Right cardiac atrium (tissue), 5 donors: ENCODE measurements around the gene HNRNPLL. TPM values are rescaled to one million over a fixed set of nuclear protein-coding genes. Genes with fewer than 3 reads are reported as not detected.
"Not testable (repeated sequence)": the region's sequence is repeated elsewhere in the genome, so short reads cannot be mapped to it uniquely, and the experiment has no call there.

Experiments used
- ATAC-seq, 2 donors: fragments of 200-7000 bp; cut with Tn5 transposase; one replicate each; pipeline versions ENCODE4 v1.8.0 to v1.9.1; 2020; ENCODE audit warnings: moderate library complexity in 2 of 2, mild to moderate bottlenecking in 1 of 2
- DNase-seq, 3 donors: peaks; one replicate each; pipeline ENCODE4 v3.0.0-alpha.2; 2020
- H3K27ac ChIP-seq: one replicate; pipeline ENCODE4 v1.5.1; 2013; ENCODE audit warnings: mild to moderate bottlenecking, low read length, control low read depth, moderate library complexity
- H3K27me3 ChIP-seq: one replicate; pipeline ENCODE4 v1.6.1; 2013; ENCODE audit not compliant: control insufficient read depth, insufficient read depth
- H3K4me1 ChIP-seq: one replicate; pipeline ENCODE4 v1.6.1; 2013; ENCODE audit warnings: low read length; ENCODE audit not compliant: control insufficient read depth, insufficient read depth
- H3K4me3 ChIP-seq: one replicate; pipeline ENCODE4 v1.5.1; 2013; ENCODE audit warnings: low read length, control low read depth
- H3K9me3 ChIP-seq: one replicate; pipeline ENCODE4 v1.6.1; 2013; ENCODE audit warnings: low read length; ENCODE audit not compliant: control insufficient read depth
- WGBS: extraction: QIAGEN DNeasy Blood & Tissue Kit; methylation state at CpG from one replicate; pipeline ENCODE4 v1.1.7; 2013; 5-methylcytosine and 5-hydroxymethylcytosine counted together
- intact Hi-C, 4 donors: fragments of 100-400 bp; cut with DNase I; formaldehyde crosslinking; loops; one replicate each; pipeline versions ENCODE4 v1.11.0 to v1.14.0; 2022 to 2023
- polyA plus RNA-seq: library from polyadenylated mRNA; stranded (reverse); fragments of 200-250 nt; gene quantifications from one replicate; pipeline ENCODE4 v1.2.3, GENCODE V29; 2013
- total RNA-seq, 4 donors: library from RNA; stranded (reverse); fragmentation: NEBNext Ultra II Directional; extraction: Animal tissue kit (Norgen Biotek cat#: 25700); gene quantifications; one replicate each; pipeline ENCODE4 v1.2.1, GENCODE V29; 2021
- donor health status: healthy with polysubstance abuse.
- donor health status: DM: no; HTN: yes; CAD: no.
- donor health status: DM: no; HTN: no; CAD: no.
- donor health status: DM: no; HTN: yes; CAD: no; lungs with severe emphysema.
- donor health status: DM: yes; HTN: yes; CAD: no.

HNRNPLL gene
- total and polyA plus RNA-seq, 5 donors = 11.3 to 38.7 (median 34.3) TPM

- ATAC-seq (peak in 1 of 2 donors; percentile 35), DNase-seq (no peak)
- no peak overlapping the region for H3K4me3 ChIP-seq
- no peaks in the 10 kb centered on the region for H3K27me3 ChIP-seq
- H3K27ac ChIP-seq = peak overlapping the region; percentile 17
- intact Hi-C loops = loop anchor here in 1 of 4 donors (5.0 kb wide), 1 partner anchor 33 kb away; no protein-coding TSS in a partner anchor
- no peaks in the 10 kb centered on the region for H3K4me1 ChIP-seq
- WGBS = 59% methylated on average over 4 of the region's 4 CpGs
- no peaks in the 10 kb centered on the region for H3K9me3 ChIP-seq
These were observed 16.9 kb upstream of the HNRNPLL start for GRCh38 chr2:38619458-38620164.

DNA sequence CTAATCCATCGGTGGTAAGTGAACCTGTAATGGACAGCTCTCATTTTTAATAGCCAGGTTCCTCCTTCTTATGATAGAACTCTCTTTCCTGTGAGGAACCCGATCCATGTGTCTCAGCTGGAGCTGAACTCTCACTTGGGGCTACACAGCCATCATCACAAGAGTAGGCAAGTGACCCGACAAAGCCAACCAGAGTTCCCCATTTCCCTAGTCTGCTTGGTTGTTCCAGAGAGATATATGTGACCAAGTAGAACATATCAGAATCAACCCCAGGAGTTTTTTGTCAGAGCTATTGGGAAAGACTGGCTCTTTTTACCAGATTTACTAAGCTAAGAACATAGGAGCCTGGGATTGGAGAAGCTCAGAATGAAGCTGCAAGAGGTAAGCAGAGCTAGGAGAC, 14.6 kb upstream of the HNRNPLL start:
- no peaks in the 10 kb centered on the region for H3K4me1 ChIP-seq
- WGBS = 93% methylated on average over 3 of the region's 3 CpGs
- intact Hi-C loops = loop anchor here in 1 of 4 donors (5.0 kb wide), 1 partner anchor 35 kb away; no protein-coding TSS in a partner anchor
- ATAC-seq = no peak
- no peak for DNase-seq
- no peak overlapping the region for H3K27ac ChIP-seq
- no peaks in the 10 kb centered on the region for H3K27me3 ChIP-seq
- no peak overlapping the region for H3K4me3 ChIP-seq
- no peaks in the 10 kb centered on the region for H3K9me3 ChIP-seq

DNA sequence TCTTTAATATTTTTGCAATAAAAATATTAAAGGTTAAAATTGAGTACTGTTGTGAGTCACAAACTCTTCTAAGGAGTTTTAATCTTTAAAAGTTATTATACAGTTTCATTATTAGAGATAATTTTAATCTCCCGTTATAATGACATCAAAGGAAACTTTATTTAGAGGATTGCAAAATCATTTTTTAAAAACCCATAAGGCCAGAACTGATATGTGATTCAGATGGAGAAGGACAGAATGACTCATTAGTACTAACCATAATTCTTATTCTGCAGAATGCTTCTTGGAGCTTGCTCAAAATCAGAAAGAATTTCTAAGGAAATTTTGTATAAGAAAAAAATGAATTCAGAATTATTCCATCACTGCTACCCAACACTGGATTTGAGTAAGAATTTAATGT, 12.5 kb upstream of the HNRNPLL start:
- peak in 1 of 2 donors; percentile 32 for ATAC-seq
- H3K9me3 ChIP-seq = no peaks in the 10 kb centered on the region
- intact Hi-C loops = loop anchor here in 1 of 4 donors (5.0 kb wide), 1 partner anchor 37 kb away; no protein-coding TSS in a partner anchor
- no peaks in the 10 kb centered on the region for H3K27me3 ChIP-seq
- no peaks in the 10 kb centered on the region for H3K4me1 ChIP-seq
- H3K4me3 ChIP-seq = no peak overlapping the region
- no peak for DNase-seq
- no peak overlapping the region for H3K27ac ChIP-seq
- WGBS = 53% methylated on average over 1 of the region's 1 CpG

DNA sequence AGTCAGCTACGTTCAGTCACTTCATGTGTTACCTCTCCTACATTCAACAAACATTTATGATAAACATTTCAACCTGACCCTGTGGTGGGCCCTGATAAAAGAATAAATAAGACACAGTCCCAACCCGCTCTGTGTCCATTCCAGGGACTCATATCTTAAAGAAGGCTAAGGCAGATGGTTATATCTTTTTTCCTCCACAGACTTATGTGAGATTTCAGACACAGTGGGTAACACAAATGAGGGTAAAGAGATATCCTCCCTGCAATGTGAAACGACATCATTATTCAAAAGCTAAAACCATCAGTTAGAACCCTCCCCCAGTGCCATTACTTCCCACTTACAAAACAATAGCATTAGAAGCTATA, 11.1 kb upstream of the HNRNPLL start:
- no peak overlapping the region for H3K27ac ChIP-seq
- no peaks in the 10 kb centered on the region for H3K9me3 ChIP-seq
- DNase-seq (no peak), ATAC-seq (no peak)
- no peaks in the 10 kb centered on the region for H3K27me3 ChIP-seq
- 77% methylated on average over 3 of the region's 3 CpGs for WGBS
- intact Hi-C loops = no loop called here
- no peaks in the 10 kb centered on the region for H3K4me1 ChIP-seq
- no peak overlapping the region for H3K4me3 ChIP-seq

DNA sequence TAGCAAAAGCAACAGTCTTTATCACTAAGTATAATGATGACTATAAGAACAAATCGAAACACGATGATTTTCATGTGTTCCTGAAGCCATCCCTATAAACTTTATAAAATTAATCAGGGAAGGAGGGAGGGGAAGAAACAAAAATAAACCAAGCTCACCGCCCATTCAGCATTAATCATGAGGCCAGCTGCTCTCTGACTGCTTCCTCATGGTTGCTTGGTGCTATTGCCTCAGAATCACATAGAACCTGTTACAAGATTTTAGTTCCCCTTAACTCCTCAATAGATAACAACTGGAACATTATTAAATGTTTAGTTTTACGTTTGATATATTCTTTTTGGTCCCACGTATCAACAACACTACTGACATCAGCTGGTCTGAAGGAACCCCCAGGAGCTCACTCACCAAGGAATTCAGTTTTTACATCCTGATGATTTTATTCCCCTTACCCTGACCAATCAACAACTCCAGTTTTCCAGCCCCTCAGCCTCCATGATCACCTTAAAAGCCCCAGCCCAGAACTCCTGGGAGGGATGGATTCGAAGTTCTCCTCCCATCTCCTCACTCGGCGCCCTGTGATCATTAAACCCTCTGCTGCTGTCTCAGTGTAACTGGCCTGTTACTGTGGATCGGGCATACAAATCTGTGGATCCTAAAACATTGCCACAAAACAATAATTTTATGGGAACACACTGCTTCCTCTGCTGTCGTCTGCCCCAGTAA, 10.6 kb upstream of the HNRNPLL start:
- no peak overlapping the region for H3K4me3 ChIP-seq
- no peak for ATAC-seq
- no peaks in the 10 kb centered on the region for H3K9me3 ChIP-seq
- intact Hi-C loops = no loop called here
- no peak for DNase-seq
- WGBS = 73% methylated on average over 10 of the region's 10 CpGs
- no peaks in the 10 kb centered on the region for H3K4me1 ChIP-seq
- no peak overlapping the region for H3K27ac ChIP-seq
- no peaks in the 10 kb centered on the region for H3K27me3 ChIP-seq

DNA sequence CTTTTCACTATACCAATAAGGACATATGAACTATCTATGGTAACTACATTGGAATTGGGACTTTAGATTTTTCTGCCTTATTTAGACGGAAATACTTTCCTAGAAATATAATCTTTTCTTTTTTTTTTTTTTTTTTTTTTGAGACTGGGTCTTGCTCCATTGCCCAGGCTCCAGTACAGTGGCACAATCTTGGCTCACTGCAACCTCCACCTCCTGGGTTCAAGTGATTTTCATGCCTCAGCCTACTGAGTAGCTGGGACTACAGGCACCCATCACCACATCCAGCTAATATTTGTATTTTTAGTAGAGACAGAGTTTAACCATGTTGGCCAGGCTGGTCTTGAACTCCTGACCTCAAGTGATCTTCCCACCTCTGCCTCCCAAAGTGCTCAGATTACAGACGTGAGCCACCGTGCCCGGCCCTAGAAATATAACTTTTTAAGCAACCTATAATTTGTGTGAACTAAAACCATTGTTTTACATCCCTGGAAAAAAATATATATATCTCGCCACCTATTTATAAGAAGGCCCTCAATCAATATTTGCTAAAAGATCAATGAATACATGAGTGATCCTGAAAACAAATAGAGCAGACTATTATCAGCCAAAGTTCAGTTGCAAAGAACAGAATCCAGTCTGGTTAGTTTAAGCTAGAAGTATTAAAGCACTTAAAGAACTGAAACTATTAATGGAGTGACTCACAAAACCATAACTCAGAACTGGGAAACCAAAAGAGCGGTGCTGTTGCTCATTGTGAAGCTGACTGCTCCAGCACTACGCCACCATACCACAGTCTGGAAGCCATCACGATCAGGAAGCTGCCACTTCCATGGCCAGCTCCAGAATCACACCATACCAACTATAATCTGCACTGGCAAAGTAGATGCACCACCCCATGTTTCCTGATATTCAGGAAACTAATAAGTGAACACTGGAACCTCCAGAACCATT, 8.4 kb upstream of the HNRNPLL start:
- Histone ChIP-seq H3K9me3 (no peaks in the 10 kb centered on the region), H3K4me3 (no peak overlapping the region), H3K4me1 (no peaks in the 10 kb centered on the region), H3K27ac (no peak overlapping the region), H3K27me3 (no peaks in the 10 kb centered on the region)
- 82% methylated on average over 8 of the region's 8 CpGs for whole genome bisulfite sequencing
- ATAC-seq (peak in 1 of 2 donors; percentile 26), DNase-seq (no peak)
- intact Hi-C loops = no loop called here

- DNase-seq, H3K9me3 ChIP-seq, H3K27ac ChIP-seq, ATAC-seq, H3K27me3 ChIP-seq, intact Hi-C loops, H3K4me1 ChIP-seq, H3K4me3 ChIP-seq: not testable (repeated sequence)
- WGBS = 97% methylated on average over 2 of the region's 2 CpGs
These were observed 6.5 kb upstream of the HNRNPLL start for GRCh38 chr2:38609246-38609645.

DNA sequence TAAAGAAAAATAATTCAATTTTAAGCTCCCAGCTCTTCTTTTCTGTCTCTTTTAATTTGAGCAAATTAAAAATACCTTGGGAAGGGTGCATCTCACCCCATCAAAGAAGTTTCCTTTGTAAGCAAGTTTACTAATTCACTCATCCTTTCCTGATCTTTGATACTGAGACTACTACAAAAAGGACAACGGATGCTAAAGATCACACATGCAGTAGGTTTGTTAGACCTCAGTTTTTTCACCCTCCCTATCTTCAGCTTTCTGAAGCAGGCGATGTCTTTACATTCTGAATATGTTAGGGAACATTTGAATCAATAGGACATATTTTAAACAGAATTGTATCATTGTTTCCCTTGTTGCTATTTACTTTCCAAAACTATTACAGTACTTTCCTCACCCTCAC, 6.0 kb upstream of the HNRNPLL start:
- Histone ChIP-seq H3K27ac (no peak overlapping the region), H3K4me1 (no peaks in the 10 kb centered on the region), H3K27me3 (no peaks in the 10 kb centered on the region), H3K9me3 (no peaks in the 10 kb centered on the region), H3K4me3 (no peak overlapping the region)
- intact Hi-C loops = no loop called here
- WGBS = 88% methylated on average over 2 of the region's 2 CpGs
- ATAC-seq (no peak), DNase-seq (no peak)

DNA sequence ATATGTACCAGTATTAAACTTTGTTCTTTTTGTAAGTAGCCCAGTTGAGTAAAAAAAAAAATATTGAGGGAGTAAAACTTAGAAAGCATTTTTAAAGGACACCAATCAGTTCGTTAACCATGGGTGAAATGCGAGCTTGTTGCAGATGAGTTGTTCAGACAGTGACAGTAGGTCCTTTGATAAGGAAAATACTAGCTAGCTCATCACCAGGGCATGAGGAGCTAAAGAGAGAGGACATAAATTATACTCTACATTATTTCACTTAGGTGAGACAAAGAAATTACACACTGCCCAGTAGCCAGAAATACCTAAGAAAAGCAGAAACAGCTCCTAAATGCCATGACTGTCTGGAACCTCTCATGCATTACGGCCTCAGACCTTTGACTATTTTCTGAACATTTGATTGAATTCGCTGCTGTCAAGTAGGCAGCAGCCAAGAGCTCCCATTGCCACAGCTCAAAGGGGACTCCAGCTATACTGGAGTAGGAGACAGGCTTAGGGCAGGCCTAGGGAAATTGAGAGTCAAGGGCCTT, 2.6 kb upstream of the HNRNPLL start:
- Histone ChIP-seq H3K27me3 (no peaks in the 10 kb centered on the region), H3K27ac (no peak overlapping the region), H3K4me3 (no peak overlapping the region), H3K9me3 (no peaks in the 10 kb centered on the region), H3K4me1 (peaks cover 2% of the 10 kb centered on the region)
- WGBS = 92% methylated on average over 4 of the region's 4 CpGs
- ATAC-seq = no peak
- intact Hi-C loops = no loop called here
- DNase-seq = no peak

GRCh38 chr2:38603402-38604290, 918 bp upstream of the HNRNPLL start:
- no peaks in the 10 kb centered on the region for H3K27me3 ChIP-seq
- peaks cover 3% of the 10 kb centered on the region for H3K4me1 ChIP-seq
- H3K9me3 ChIP-seq = no peaks in the 10 kb centered on the region
- peak overlapping the region; percentile 92 for H3K4me3 ChIP-seq
- peak; percentile 83 to 86 for ATAC-seq
- peak overlapping the region; percentile 84 for H3K27ac ChIP-seq
- intact Hi-C loops = loop anchor here in 3 of 4 donors (5.0 kb wide), 2 partner anchors 64 to 119 kb away; partner anchors contain the start of gene GALM (in 1 of the 3)
- DNase-seq = peak; percentile 83 to 94 (median 92)
- 14% methylated on average over 23 of the region's 23 CpGs for WGBS
